Thymus (tissue), 11 donors: ENCODE data around the gene RNF213. TPM values are rescaled to one million over a fixed set of nuclear protein-coding genes. Genes with fewer than 3 reads are reported as not detected.

Experiments
- DNase-seq, 9 donors: peaks; one replicate each; pipeline ENCODE4 v3.0.0-alpha.2; 2013; ENCODE audit warnings: low spot score in 9 of 9, low read depth in 6 of 9, missing footprints in 1 of 9
- H3K27ac ChIP-seq, 2 donors: one replicate each; pipeline ENCODE4 v1.5.1; 2013; ENCODE audit warnings: control low read depth in 1 of 2, low read depth in 1 of 2, low read length in 1 of 2, mild to moderate bottlenecking in 1 of 2, moderate library complexity in 1 of 2
- H3K27me3 ChIP-seq, 2 donors: one replicate each; pipeline ENCODE4 v1.5.1; 2013; ENCODE audit warnings: low read length in 1 of 2; ENCODE audit not compliant: control insufficient read depth in 2 of 2, insufficient read depth in 1 of 2
- H3K36me3 ChIP-seq, 2 donors: one replicate each; pipeline ENCODE4 v1.5.1; 2013; ENCODE audit warnings: low read length in 1 of 2, mild to moderate bottlenecking in 1 of 2, moderate library complexity in 1 of 2; ENCODE audit not compliant: control insufficient read depth in 2 of 2, insufficient read depth in 2 of 2
- H3K4me1 ChIP-seq, 2 donors: one replicate each; pipeline ENCODE4 v1.5.1; 2013; ENCODE audit warnings: low read length in 2 of 2; ENCODE audit not compliant: control insufficient read depth in 2 of 2, insufficient read depth in 2 of 2
- H3K4me3 ChIP-seq, 2 donors: one replicate each; pipeline ENCODE4 v1.5.1; 2013; ENCODE audit warnings: low read length in 2 of 2, control low read depth in 1 of 2, mild to moderate bottlenecking in 1 of 2
- H3K9me3 ChIP-seq, 2 donors: one replicate each; pipeline ENCODE4 v1.5.1; 2013; ENCODE audit warnings: low read length in 1 of 2, mild to moderate bottlenecking in 1 of 2; ENCODE audit not compliant: control insufficient read depth in 2 of 2, insufficient read depth in 1 of 2
- WGBS: extraction: QIAGEN DNeasy Blood & Tissue Kit; methylation state at CpG from one replicate; pipeline ENCODE4 v1.1.7; 2013; 5-methylcytosine and 5-hydroxymethylcytosine counted together
- polyA plus RNA-seq: library from polyadenylated mRNA; stranded (reverse); fragments of 200-250 nt; gene quantifications from one replicate; pipeline ENCODE4 v1.2.3, GENCODE V29; 2013
- total RNA-seq: library from RNA; stranded (reverse); fragments of 120-200 nt; gene quantifications from one replicate; pipeline ENCODE4 v1.2.4, GENCODE V29; 2013
- donor health status: healthy.

RNF213 gene
- total and polyA plus RNA-seq, 2 donors, result 76.4 to 114 TPM

- Histone ChIP-seq H3K4me3 (no peak overlapping the region), H3K4me1 (peaks cover 0 to 12% of the 10 kb centered on the region in 2 donors), H3K9me3 (no peaks in the 10 kb centered on the region), H3K27me3 (peaks cover 14 to 17% of the 10 kb centered on the region in 2 donors), H3K36me3 (peaks cover 6 to 21% of the 10 kb centered on the region in 2 donors), H3K27ac (no peak overlapping the region)
- WGBS, result 97% methylated on average over 13 of the region's 13 CpGs
- DNase-seq, result no peak
Observed at GRCh38 chr17:80217703-80218362, 42.8 kb upstream of the RNF213 start.

GRCh38 chr17:80218391-80218790 lies 42.3 kb upstream of the RNF213 start:
- WGBS, result 90% methylated on average over 7 of the region's 7 CpGs
- Histone ChIP-seq H3K36me3 (peaks cover 6 to 19% of the 10 kb centered on the region in 2 donors), H3K9me3 (no peaks in the 10 kb centered on the region), H3K27me3 (peaks cover 14 to 20% of the 10 kb centered on the region in 2 donors), H3K27ac (no peak overlapping the region), H3K4me3 (no peak overlapping the region), H3K4me1 (peaks cover 0 to 12% of the 10 kb centered on the region in 2 donors)
- no peak for DNase-seq

GRCh38 chr17:80219013-80219762 lies 41.5 kb upstream of the RNF213 start:
- no peaks in the 10 kb centered on the region for H3K9me3 ChIP-seq
- peak in 7 of 9 donors; percentile 31 to 72 (median 41) for DNase-seq
- peaks cover 0 to 12% of the 10 kb centered on the region in 2 donors for H3K4me1 ChIP-seq
- H3K27ac ChIP-seq, result peak overlapping the region; percentile 62 to 74
- H3K27me3 ChIP-seq, result peaks cover 14 to 20% of the 10 kb centered on the region in 2 donors
- peak overlapping the region; percentile 51 to 68 for H3K4me3 ChIP-seq
- 13% methylated on average over 15 of the region's 15 CpGs for WGBS
- H3K36me3 ChIP-seq, result peaks cover 4 to 15% of the 10 kb centered on the region in 2 donors

GRCh38 chr17:80219763-80220053 lies 40.9 kb upstream of the RNF213 start:
- Histone ChIP-seq H3K4me3 (peak overlapping the region; percentile 51 to 68), H3K36me3 (peaks cover 4 to 12% of the 10 kb centered on the region in 2 donors), H3K27ac (peak overlapping the region; percentile 62 to 74), H3K4me1 (peaks cover 0 to 12% of the 10 kb centered on the region in 2 donors), H3K27me3 (peaks cover 14 to 20% of the 10 kb centered on the region in 2 donors), H3K9me3 (no peaks in the 10 kb centered on the region)
- DNase-seq, result no peak
- 1% methylated on average over 5 of the region's 5 CpGs for WGBS

- peak in 4 of 9 donors; percentile 4 to 35 (median 20) for DNase-seq
- peaks cover 0 to 12% of the 10 kb centered on the region in 2 donors for H3K4me1 ChIP-seq
- peaks cover 14 to 20% of the 10 kb centered on the region in 2 donors for H3K27me3 ChIP-seq
- peak within 1 kb of the TSS; percentile 62 to 74 for H3K27ac ChIP-seq
- peaks cover 0 to 7% of the 10 kb centered on the region in 2 donors for H3K36me3 ChIP-seq
- peak within 1 kb of the TSS; percentile 51 to 68 for H3K4me3 ChIP-seq
- H3K9me3 ChIP-seq, result no peaks in the 10 kb centered on the region
- 1% methylated on average over 77 of the region's 77 CpGs for WGBS
Observed at GRCh38 chr17:80220054-80220735, 40.5 kb upstream of the RNF213 start, which contains the start of the genes SGSH and SLC26A11. SGSH (minus strand) TSS chr17:80220333; CDS start chr17:80220313, 20 bp downstream. SLC26A11 (plus strand) TSS chr17:80220427; CDS start chr17:80221561, 1,134 bp downstream.

GRCh38 chr17:80220736-80221215 lies 39.9 kb upstream of the RNF213 start:
- H3K27ac ChIP-seq, result no peak overlapping the region
- peaks cover 14 to 20% of the 10 kb centered on the region in 2 donors for H3K27me3 ChIP-seq
- peaks cover 0 to 12% of the 10 kb centered on the region in 2 donors for H3K4me1 ChIP-seq
- 19% methylated on average over 41 of the region's 41 CpGs for WGBS
- peaks cover 0 to 7% of the 10 kb centered on the region in 2 donors for H3K36me3 ChIP-seq
- no peaks in the 10 kb centered on the region for H3K9me3 ChIP-seq
- DNase-seq, result peak in 1 of 9 donors; percentile 27
- peak overlapping the region; percentile 51 to 68 for H3K4me3 ChIP-seq

- H3K27me3 ChIP-seq, result peaks cover 14 to 20% of the 10 kb centered on the region in 2 donors
- no peaks in the 10 kb centered on the region for H3K9me3 ChIP-seq
- 96% methylated on average over 29 of the region's 29 CpGs for WGBS
- H3K4me3 ChIP-seq, result no peak overlapping the region
- no peak for DNase-seq
- H3K27ac ChIP-seq, result no peak overlapping the region
- peaks cover 0 to 12% of the 10 kb centered on the region in 2 donors for H3K4me1 ChIP-seq
- peaks cover 0 to 7% of the 10 kb centered on the region in 2 donors for H3K36me3 ChIP-seq
Observed at GRCh38 chr17:80221351-80222105, 39.1 kb upstream of the RNF213 start.

GRCh38 chr17:80222376-80223141 lies 38.1 kb upstream of the RNF213 start:
- 96% methylated on average over 18 of the region's 18 CpGs for WGBS
- DNase-seq, result no peak

More at GRCh38 chr17:80222376-80223141, 38.1 kb upstream of the RNF213 start:
- Histone ChIP-seq H3K27me3 (peaks cover 14 to 20% of the 10 kb centered on the region in 2 donors), H3K27ac (no peak overlapping the region), H3K9me3 (no peaks in the 10 kb centered on the region), H3K36me3 (peaks cover 0 to under 1% of the 10 kb centered on the region in 2 donors), H3K4me1 (peaks cover 0 to 12% of the 10 kb centered on the region in 2 donors), H3K4me3 (no peak overlapping the region)
